Jurkat, Clone E6-1 (cell line): ENCODE data around the gene RNU2-1. TPM values are rescaled to one million over a fixed set of nuclear protein-coding genes. Genes with fewer than 3 reads are reported as not detected.
"Not testable (repeated sequence)": the region's sequence is repeated elsewhere in the genome, so short reads cannot be mapped to it uniquely, and the experiment has no call there.

Experiments
- DNase-seq: peaks from one replicate; pipeline ENCODE4 v3.0.0-alpha.2; 2011; ENCODE audit warnings: low read depth, low spot score
- H3K4me3 ChIP-seq: 2 replicates; pipeline ENCODE4 v1.5.1; 2011; ENCODE audit warnings: mild to moderate bottlenecking, low read length, control low read depth, moderate library complexity
- polyA plus RNA-seq: library from polyadenylated mRNA; unstranded; fragments of >200 nt; gene quantifications from one replicate; pipeline ENCODE4 v1.2.1, GENCODE V29; 2012; ENCODE audit warnings: missing spikeins; ENCODE audit not compliant: insufficient read length, insufficient read depth

RNU2-1 gene
- polyA plus RNA-seq = not detected

- not testable (repeated sequence) for DNase-seq, H3K4me3 ChIP-seq
These were observed at the start of gene RNU2-1 for GRCh38 chr17:43233877-43234276. Gene RNU2-1, minus strand, starts transcription at chr17:43233977.

- not testable (repeated sequence) for DNase-seq, H3K4me3 ChIP-seq
These were observed 39.1 kb upstream of the RNU2-1 start for GRCh38 chr17:43272914-43273313.

- not testable (repeated sequence) for DNase-seq
These were observed 38.7 kb upstream of the RNU2-1 start for GRCh38 chr17:43272483-43272882.

GRCh38 chr17:43270552-43271504 is 37.1 kb upstream of the RNU2-1 start:
- H3K4me3 ChIP-seq, DNase-seq: not testable (repeated sequence)

More at GRCh38 chr17:43272483-43272882, 38.7 kb upstream of the RNU2-1 start:
- H3K4me3 ChIP-seq = not testable (repeated sequence)

DNA sequence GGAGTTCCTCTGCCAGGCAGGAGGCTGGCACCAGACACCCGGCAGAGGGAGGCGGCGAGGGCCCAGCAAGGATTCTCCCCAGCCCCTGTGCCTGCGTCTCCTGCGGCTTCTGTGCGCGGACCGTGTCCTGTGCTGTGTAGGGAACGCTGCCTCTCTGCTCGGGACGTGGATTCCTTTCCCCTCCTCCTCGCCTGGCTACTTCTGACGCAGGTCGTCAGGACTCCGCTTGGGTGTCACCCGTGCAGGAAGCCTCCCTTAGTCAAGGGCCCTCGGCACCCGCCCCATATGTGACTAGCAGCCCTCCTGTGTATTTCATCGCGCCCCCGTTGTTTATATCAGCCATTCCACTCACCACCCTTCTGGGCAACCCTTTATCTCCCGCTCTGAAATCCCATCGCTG is 12.7 kb upstream of the RNU2-1 start:
- not testable (repeated sequence) for H3K4me3 ChIP-seq, DNase-seq

GRCh38 chr17:43240596-43241352 is 7.0 kb upstream of the RNU2-1 start:
- H3K4me3 ChIP-seq, DNase-seq: not testable (repeated sequence)

GRCh38 chr17:43239597-43239996 is 5.8 kb upstream of the RNU2-1 start:
- not testable (repeated sequence) for DNase-seq, H3K4me3 ChIP-seq

GRCh38 chr17:43233263-43233662 is 514 bp downstream of the RNU2-1 start:
- not testable (repeated sequence) for H3K4me3 ChIP-seq, DNase-seq

DNA sequence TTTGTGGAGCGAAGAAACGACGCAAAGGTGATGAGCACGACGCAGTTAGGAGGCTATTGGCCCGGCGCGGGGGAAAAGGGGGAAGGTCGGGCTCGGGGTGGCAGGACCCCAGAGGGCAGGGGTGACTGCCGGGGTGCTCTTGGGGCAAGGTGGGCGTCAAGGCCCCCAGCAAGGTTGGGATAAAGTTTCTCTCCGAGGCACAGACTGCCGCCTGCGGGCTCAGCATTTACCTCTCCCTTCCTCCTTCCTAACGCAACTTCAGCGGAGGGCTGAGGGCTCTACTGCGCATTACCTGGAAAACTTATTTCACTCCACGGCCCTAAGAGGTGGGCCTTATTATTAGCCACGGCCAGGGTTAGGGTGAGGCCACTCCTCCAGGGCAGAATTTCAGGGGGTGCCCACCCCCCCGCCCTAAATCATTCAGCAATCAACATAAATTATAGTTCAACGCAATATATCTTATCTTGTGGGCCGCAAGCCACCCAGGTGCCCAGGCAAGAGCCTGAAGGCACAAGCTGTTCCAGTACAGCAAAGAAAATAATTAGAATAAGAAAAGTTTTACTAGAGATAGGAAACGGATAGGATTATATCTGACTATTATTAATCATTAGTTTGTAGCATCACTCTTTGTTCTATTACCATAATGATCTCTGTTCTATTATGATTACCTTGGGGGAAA is 1.6 kb downstream of the RNU2-1 start:
- DNase-seq, H3K4me3 ChIP-seq: not testable (repeated sequence)

GRCh38 chr17:43231205-43232020 is 2.4 kb downstream of the RNU2-1 start:
- H3K4me3 ChIP-seq, DNase-seq: not testable (repeated sequence)

DNA sequence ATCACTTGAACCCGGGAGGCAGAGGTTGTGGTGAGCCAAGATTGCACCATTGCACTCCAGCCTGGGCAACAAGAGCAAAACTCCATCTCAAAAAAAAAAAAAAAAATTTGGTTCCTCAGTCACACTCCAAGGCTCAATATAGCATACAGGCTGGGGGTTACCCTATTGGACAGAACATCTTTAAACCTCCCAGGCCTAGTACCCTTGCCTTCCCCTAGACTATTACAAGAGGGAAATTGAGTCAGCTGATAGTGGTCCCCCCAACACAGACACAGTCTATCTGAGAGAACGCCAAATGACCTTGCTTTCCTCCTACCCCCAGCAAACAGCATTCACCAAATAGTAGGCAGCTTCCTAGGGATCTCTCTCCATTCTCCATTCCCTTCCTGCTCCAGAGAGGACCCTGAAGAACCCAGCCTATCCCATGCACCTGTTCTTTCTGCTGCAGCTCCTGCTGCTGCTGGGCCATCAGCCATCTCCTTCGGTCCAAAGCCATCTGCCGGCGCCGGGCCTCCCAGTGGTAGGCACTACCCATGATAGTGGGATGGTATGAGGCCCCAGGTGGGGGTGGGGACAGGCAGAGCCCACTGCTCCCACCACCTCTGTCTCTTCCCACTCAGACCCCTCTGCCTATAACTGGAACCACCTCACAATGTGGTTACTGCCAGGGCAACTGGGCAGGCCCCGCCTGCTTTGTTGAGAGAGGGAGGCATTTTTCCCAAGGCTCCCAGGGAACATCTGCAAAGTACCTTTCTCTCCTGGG is 5.6 kb downstream of the RNU2-1 start, which contains the start of gene CCDC200:
Gene CCDC200 (minus strand): TSS at position 604 of the 763 bp plus-strand sequence. CDS start 69 bp downstream, at position 535.
- not testable (repeated sequence) for DNase-seq, H3K4me3 ChIP-seq

DNA sequence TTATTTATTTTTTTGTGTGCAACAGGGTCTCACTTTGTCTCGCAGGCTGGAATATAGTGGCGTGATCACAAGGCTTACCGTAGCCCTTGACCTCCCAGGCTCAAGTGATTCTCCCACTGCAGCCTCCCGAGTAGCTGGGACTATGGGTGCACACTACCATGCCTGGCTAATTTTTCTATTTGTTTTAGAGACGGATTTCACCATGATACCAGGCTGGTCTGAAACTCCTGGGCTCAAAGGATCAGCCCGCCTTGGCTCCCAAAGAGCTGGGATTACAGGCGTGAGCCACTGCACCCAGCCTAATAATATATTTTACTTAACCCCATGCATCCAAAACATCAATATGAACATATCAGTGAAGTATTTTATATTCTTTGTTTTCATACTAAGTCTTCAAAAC is 7.4 kb downstream of the RNU2-1 start:
- no peak overlapping the region for H3K4me3 ChIP-seq
- DNase-seq = no peak

- H3K4me3 ChIP-seq = no peak overlapping the region
- no peak for DNase-seq
These were observed 9.6 kb downstream of the RNU2-1 start for GRCh38 chr17:43224146-43224705.

DNA sequence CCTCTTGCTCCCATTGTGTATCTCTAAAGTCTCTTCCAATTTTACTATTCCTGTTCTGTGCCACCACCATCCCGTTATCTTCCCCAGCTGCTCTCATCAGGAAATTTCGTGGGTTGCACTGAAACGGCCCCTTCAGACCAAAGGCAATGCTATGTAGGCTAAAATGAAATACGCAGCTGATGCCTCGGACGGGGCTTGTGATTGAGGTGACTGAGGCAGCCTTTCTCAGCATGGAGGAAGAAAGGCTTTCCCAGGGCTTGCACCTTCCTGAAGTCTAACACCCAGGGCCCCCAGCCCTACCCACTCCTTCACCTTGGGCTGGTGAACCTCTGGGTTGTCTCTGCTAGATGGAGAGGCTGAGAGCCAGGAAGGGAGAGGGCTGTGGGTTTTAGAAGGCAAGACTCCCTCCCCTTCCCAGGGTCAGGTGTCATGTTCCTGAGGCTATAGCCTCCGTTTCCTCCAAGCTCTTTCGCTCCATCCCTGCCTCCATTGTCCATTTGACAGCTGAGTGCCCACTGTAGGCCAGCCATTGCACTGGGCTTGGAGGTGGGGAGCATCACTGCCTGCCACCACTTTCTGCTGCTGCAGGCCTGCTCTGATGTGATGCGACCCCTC is 13.2 kb downstream of the RNU2-1 start:
- H3K4me3 ChIP-seq = no peak overlapping the region
- DNase-seq = no peak

DNA sequence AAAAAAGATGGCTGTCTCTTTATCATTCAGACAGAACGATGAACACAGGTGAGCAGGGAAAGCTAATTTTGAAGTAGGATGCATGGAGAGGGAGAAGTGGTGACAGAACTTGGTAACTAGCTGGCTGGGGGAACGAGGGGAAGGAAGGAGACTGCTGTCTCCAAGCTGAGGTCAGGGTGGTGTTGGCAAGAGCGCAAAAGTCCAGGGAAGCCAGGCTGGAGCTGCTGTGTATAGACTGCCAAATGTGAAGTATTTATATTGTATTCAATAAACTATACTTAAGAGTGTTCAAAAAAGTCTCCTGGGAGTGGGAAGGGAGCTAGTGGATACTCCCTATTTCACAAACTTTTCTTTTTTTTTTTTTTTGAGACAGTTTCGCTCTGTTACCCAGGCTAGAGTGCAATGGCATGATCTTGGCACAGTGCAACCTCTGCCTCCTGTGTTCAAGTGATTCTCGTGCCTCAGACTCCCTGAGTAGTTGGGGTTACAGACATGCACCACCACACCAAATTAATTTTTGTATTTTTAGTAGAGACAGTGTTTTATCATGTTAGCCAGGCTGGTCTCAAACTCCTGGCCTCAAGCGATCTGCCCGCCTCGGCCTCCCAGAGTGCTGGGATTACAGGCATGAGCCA is 13.9 kb downstream of the RNU2-1 start:
- no peak for DNase-seq
- H3K4me3 ChIP-seq = no peak overlapping the region

GRCh38 chr17:43219001-43219400 is 14.8 kb downstream of the RNU2-1 start:
- H3K4me3 ChIP-seq = no peak overlapping the region
- DNase-seq = no peak
